Measurements from ENCODE around the gene CHSY1. TPM values are rescaled to one million over a fixed set of nuclear protein-coding genes. Genes with fewer than 3 reads are reported as not detected.

Gene CHSY1
- total and polyA plus RNA-seq, 10 of the 15 experiments (the other 5 are each of a cell fraction or from before 2014, with no cell fraction given) = 1.4 to 31.2 (median 10.5) TPM

- TF ChIP-seq ATF7 (IDR thresholded peaks at IDR 0.05; ENCODE audit: low read depth) = no peak
These were observed 66.5 kb downstream of the CHSY1 start (continued) for GRCh38 chr15:101185336-101185735.

DNA sequence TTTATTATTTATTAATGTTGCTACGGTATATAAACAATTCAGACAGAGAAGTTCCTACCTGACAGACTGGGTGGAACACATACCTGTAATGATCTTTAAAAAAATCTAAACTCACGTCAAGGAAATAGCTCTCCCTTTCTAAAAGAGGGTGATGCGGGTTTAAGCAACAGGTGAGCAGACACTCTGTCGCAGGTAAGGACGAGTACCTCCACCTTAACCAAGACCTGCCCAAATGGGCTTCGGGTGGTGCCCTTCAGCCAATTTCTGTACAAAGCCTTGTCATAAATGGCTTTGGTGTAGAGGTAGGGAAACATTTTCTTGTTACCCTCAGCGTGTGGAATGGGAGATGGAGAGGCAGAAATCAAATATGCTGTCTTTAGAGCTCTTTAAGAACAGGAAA lies 67.0 kb downstream of the CHSY1 start:
- H4K20me1 ChIP-seq (ENCODE audit: control insufficient read depth, insufficient read depth) = no peaks in the 10 kb centered on the region
- ChIA-PET POLR2A (no interaction called here), SMC1A (ENCODE audit: uncharacterized antibody, unreplicated experiment) (interaction anchor here (0.8 to 0.9 kb wide), 2 partner anchors 9 to 59 kb away, joined by 3 read pairs; no protein-coding TSS in a partner anchor), RAD21 (ENCODE audit: unreplicated experiment) (interaction anchor here (0.6 to 1.7 kb wide), 2 partner anchors 11 to 26 kb away, joined by 3 to 4 read pairs; no protein-coding TSS in a partner anchor), CTCF (interaction anchor here (1.2 to 1.4 kb wide), 3 partner anchors 13 to 67 kb away, joined by 3 to 7 read pairs (median 3); partner anchors contain the start of gene CHSY1)
- in situ Hi-C loops (cut with MboI) (no loop called here), intact Hi-C loops (cut with micrococcal nuclease; ENCODE audit: unreplicated experiment) (loop anchor here (5.0 kb wide), 1 partner anchor 58 kb away; no protein-coding TSS in a partner anchor)
- no peaks in the 10 kb centered on the region for H3K9me3 ChIP-seq (replicated peaks; ENCODE audit: control insufficient read depth, insufficient read depth, low read length)
- no peak for TF ChIP-seq HDAC6 (IDR thresholded peaks at IDR 0.05; ENCODE audit: unreplicated experiment)
- no peak for TF ChIP-seq TCF3 (IDR thresholded peaks at IDR 0.05; ENCODE audit: borderline replicate concordance, insufficient read depth, low read depth, low read length)
- TF ChIP-seq EP300 (IDR thresholded peaks at IDR 0.05; ENCODE audit: borderline replicate concordance in 1 of 2, control insufficient read depth in 1 of 2, low read depth in 2 of 2, low read length in 2 of 2) = no peak
- TF ChIP-seq IKZF2 (IDR thresholded peaks at IDR 0.05) = no peak
- no peak for TF ChIP-seq EZH2 (IDR thresholded peaks at IDR 0.05; ENCODE audit: borderline replicate concordance, control insufficient read depth, low read depth, low read length)
- TF ChIP-seq SP1 (IDR thresholded peaks at IDR 0.05; ENCODE audit: low read depth, low read length) = no peak
- TF ChIP-seq NFXL1 (IDR thresholded peaks at IDR 0.05; ENCODE audit: borderline replicate concordance) = no peak
- no TSS peak for BruUV-seq (replicated peaks)
- no peak overlapping the region; the same call in 1 of the 2 replicates for H3K4me2 ChIP-seq (ENCODE audit: control insufficient read depth, insufficient read depth)
- 91% methylated on average over 7 of the region's 7 CpGs for whole genome bisulfite sequencing (ENCODE audit: insufficient coverage, insufficient replicate concordance, low lambda C conversion rate, missing lambda C conversion rate)
- no peak for ATAC-seq
- no peak overlapping the region for H3K4me3 ChIP-seq
- H3K9ac ChIP-seq (ENCODE audit: control insufficient read depth, insufficient read depth, low read length) = no peak overlapping the region
- H3K79me2 ChIP-seq (ENCODE audit: control insufficient read depth, insufficient read depth, low read length) = peaks cover 50% of the 10 kb centered on the region
- no peaks in the 10 kb centered on the region for H3K27me3 ChIP-seq (replicated peaks in 1 of 2; ENCODE audit: control insufficient read depth in 2 of 2, insufficient read depth in 2 of 2, low read length in 1 of 2)
- H2AFZ ChIP-seq (ENCODE audit: control insufficient read depth, low read depth, low read length) = no peak overlapping the region
- no peak for DNase-seq (ENCODE audit: low read depth, low spot score)
- no peak for FAIRE-seq
- no peak overlapping the region for H3K27ac ChIP-seq (ENCODE audit: control insufficient read depth, insufficient read depth)
- H3K36me3 ChIP-seq (ENCODE audit: control insufficient read depth in 2 of 2, insufficient read depth in 2 of 2, low read length in 1 of 2) = peaks cover 2 to 8% of the 10 kb centered on the region in 2 experiments; a peak in 3 of 4 replicates
- peaks cover 16% of the 10 kb centered on the region for H3K4me1 ChIP-seq (ENCODE audit: control insufficient read depth, insufficient read depth, low read length)

Measured in GM12878 (cell line).